ENCODE measurements around the gene CD48.

The CD48 gene

GRCh38 chr1:160628799-160629263, 82.8 kb downstream of the CD48 start:
- H3K4me3 ChIP-seq (ENCODE audit: insufficient read depth, low read length, poor library complexity, severe bottlenecking) = no peak overlapping the region
- H3K36me3 ChIP-seq (ENCODE audit: low read length) = no peaks in the 10 kb centered on the region
- peak overlapping the region; percentile 97 for H3K27ac ChIP-seq (ENCODE audit: low read depth, low read length)
- H3K27me3 ChIP-seq (ENCODE audit: low read length) = no peaks in the 10 kb centered on the region
- H3K9me3 ChIP-seq (ENCODE audit: insufficient read depth, low read length) = no peaks in the 10 kb centered on the region
- H3K9ac ChIP-seq (ENCODE audit: low read length) = no peak overlapping the region
- no peaks in the 10 kb centered on the region for H4K20me1 ChIP-seq (ENCODE audit: low read depth, low read length)
- H3K79me2 ChIP-seq (ENCODE audit: insufficient read depth, low read length) = peaks cover 13% of the 10 kb centered on the region; the same call in 1 of the 2 replicates
- no peak overlapping the region for H3K4me2 ChIP-seq (ENCODE audit: low read depth, low read length, poor library complexity, severe bottlenecking)
- no peaks in the 10 kb centered on the region for H3K9me2 ChIP-seq (replicated peaks; ENCODE audit: insufficient read depth, low read length)
- H2AFZ ChIP-seq (ENCODE audit: low read depth, low read length, severe bottlenecking) = no peak overlapping the region
- peaks cover 47% of the 10 kb centered on the region for H3F3A ChIP-seq (ENCODE audit: insufficient read depth)
- no peak for TF ChIP-seq CTCF (IDR thresholded peaks at IDR 0.05; ENCODE audit: insufficient read depth, low read length, poor library complexity, severe bottlenecking)
- no peak for TF ChIP-seq EZH2phosphoT487 (conservative IDR thresholded peaks at IDR 0.05; ENCODE audit: low read length)
